ENCODE data around the gene GLT8D2. TPM values are rescaled to one million over a fixed set of nuclear protein-coding genes. Genes with fewer than 3 reads are reported as not detected.

Gene GLT8D2
- total RNA-seq, 1 experiment from 2014 or later, result 3.8 TPM

DNA sequence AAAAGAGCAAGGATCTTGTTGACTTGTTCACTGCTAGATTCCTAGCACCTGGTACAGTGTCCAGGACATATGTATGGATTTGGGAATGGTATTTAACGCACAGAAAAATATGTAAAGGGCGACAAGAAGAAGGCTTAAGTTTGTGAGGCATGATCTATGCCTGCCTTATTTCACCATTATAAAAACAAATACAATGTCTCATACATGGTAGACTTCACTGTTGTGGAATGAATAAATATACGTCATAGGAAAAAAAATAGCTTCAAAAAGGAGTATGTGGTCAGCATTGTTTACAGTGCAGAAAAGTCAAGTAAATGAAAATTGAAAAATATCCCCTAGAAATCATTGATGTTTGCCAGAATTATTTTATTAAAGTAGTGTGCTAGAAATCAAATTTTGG is 44.3 kb upstream of the GLT8D2 start:
- DNase-seq, result no peak
- H2BK12ac ChIP-seq (ENCODE audit: insufficient read length, low read depth, low read length), result no peak overlapping the region
- peaks cover 0 to 5% (median 5%) of the 10 kb centered on the region in 3 experiments; a peak in 4 of 7 replicates for H3K36me3 Mint-ChIP-seq (ENCODE audit: insufficient read depth in 1 of 3, low read depth in 3 of 3)

More for the DNA sequence above, 44.3 kb upstream of the GLT8D2 start:
- Histone ChIP-seq H3K9ac (ENCODE audit: extremely low read depth, insufficient read length, low read length) (no peak overlapping the region), H3K23me2 (ENCODE audit: insufficient read length, low read depth, low read length, poor library complexity, severe bottlenecking) (no peaks in the 10 kb centered on the region), H4K8ac (replicated peaks; ENCODE audit: insufficient read length, low read depth, low read length) (no peak overlapping the region), H3T11ph (ENCODE audit: low read length) (no peak overlapping the region), H2BK15ac (ENCODE audit: low read depth, low read length) (no peak overlapping the region), H2AK5ac (ENCODE audit: insufficient read length, low read length) (no peak overlapping the region), H3K56ac (ENCODE audit: insufficient read length, low read depth, low read length) (no peak overlapping the region), H2BK5ac (ENCODE audit: insufficient read length, low read length) (no peak overlapping the region), H2AFZ (ENCODE audit: low read length) (no peak overlapping the region), H3K4me2 (ENCODE audit: insufficient read depth, insufficient read length, low read length) (no peak overlapping the region), H4K91ac (ENCODE audit: insufficient read length, low read depth, low read length) (no peak overlapping the region), H3K27ac (ENCODE audit: insufficient read length, low read depth, low read length) (no peak overlapping the region), H3K79me2 (ENCODE audit: insufficient read depth, low read length) (no peaks in the 10 kb centered on the region), H3K4ac (ENCODE audit: low read depth, low read length) (no peak overlapping the region), H3K9me3 (ENCODE audit: control insufficient read depth, low read depth, low read length) (no peaks in the 10 kb centered on the region), H3K4me1 (ENCODE audit: insufficient read depth, low read length) (no peaks in the 10 kb centered on the region), H3K27me3 (ENCODE audit: insufficient read depth, low read length) (no peaks in the 10 kb centered on the region), H2BK20ac (ENCODE audit: low read depth, low read length, poor library complexity, severe bottlenecking) (no peak overlapping the region), H2BK120ac (ENCODE audit: low read depth, low read length, poor library complexity, severe bottlenecking) (no peak overlapping the region), H3K79me1 (ENCODE audit: insufficient read depth, low read depth, low read length, poor library complexity, severe bottlenecking) (no peaks in the 10 kb centered on the region), H3K23ac (ENCODE audit: insufficient read length, low read depth, low read length) (no peak overlapping the region), H3K18ac (ENCODE audit: insufficient read length, low read depth, low read length) (no peak overlapping the region), H3K14ac (ENCODE audit: insufficient read depth, low read length) (no peak overlapping the region), H4K20me1 (ENCODE audit: control insufficient read depth, insufficient read depth, insufficient read length) (no peaks in the 10 kb centered on the region), H4K5ac (ENCODE audit: insufficient read length, low read depth, low read length) (no peak overlapping the region)
- Mint-ChIP-seq H3K4me3 (no peak overlapping the region), H3K27ac (no peak overlapping the region), H3K9me3 (no peaks in the 10 kb centered on the region; a peak in 1 of 5 replicates), H3K27me3 (ENCODE audit: low read depth) (no peaks in the 10 kb centered on the region), H3K4me1 (peaks cover 8 to 11% of the 10 kb centered on the region in 2 experiments; a peak in 3 of 4 replicates)
- no CpG with 5 or more reads among the region's 3 CpGs for WGBS (ENCODE audit: extremely low coverage, insufficient read length, low lambda C conversion rate)
- TF ChIP-seq, protein P1, sequence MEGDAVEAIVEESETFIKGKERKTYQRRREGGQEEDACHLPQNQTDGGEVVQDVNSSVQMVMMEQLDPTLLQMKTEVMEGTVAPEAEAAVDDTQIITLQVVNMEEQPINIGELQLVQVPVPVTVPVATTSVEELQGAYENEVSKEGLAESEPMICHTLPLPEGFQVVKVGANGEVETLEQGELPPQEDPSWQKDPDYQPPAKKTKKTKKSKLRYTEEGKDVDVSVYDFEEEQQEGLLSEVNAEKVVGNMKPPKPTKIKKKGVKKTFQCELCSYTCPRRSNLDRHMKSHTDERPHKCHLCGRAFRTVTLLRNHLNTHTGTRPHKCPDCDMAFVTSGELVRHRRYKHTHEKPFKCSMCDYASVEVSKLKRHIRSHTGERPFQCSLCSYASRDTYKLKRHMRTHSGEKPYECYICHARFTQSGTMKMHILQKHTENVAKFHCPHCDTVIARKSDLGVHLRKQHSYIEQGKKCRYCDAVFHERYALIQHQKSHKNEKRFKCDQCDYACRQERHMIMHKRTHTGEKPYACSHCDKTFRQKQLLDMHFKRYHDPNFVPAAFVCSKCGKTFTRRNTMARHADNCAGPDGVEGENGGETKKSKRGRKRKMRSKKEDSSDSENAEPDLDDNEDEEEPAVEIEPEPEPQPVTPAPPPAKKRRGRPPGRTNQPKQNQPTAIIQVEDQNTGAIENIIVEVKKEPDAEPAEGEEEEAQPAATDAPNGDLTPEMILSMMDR (conservative IDR thresholded peaks at IDR 0.05), result no peak

Measured in H9 (cell line).